ENCODE results near the gene GLUL. TPM values are rescaled to one million over a fixed set of nuclear protein-coding genes. Genes with fewer than 3 reads are reported as not detected.
A peak's percentile ranks its signal among the peaks of the same experiment; 100 is the strongest.

Gene GLUL
- total RNA-seq, 2 donors from 2014 or later: 621 to 1,699 TPM

- no peaks in the 10 kb centered on the region for H3K36me3 ChIP-seq (replicated peaks in 1 of 2; ENCODE audit: insufficient read depth in 1 of 2, low read depth in 2 of 2)
- no peaks in the 10 kb centered on the region for H3K9me3 ChIP-seq
- intact Hi-C loops (cut with DNase I): no loop called here
- ATAC-seq (no peak), DNase-seq (peak in 1 of 4 donors; percentile 7)
- no peaks in the 10 kb centered on the region for H3K4me1 ChIP-seq
- TF ChIP-seq POLR2A (IDR thresholded peaks at IDR 0.05): no peak
- TF ChIP-seq, protein P1, sequence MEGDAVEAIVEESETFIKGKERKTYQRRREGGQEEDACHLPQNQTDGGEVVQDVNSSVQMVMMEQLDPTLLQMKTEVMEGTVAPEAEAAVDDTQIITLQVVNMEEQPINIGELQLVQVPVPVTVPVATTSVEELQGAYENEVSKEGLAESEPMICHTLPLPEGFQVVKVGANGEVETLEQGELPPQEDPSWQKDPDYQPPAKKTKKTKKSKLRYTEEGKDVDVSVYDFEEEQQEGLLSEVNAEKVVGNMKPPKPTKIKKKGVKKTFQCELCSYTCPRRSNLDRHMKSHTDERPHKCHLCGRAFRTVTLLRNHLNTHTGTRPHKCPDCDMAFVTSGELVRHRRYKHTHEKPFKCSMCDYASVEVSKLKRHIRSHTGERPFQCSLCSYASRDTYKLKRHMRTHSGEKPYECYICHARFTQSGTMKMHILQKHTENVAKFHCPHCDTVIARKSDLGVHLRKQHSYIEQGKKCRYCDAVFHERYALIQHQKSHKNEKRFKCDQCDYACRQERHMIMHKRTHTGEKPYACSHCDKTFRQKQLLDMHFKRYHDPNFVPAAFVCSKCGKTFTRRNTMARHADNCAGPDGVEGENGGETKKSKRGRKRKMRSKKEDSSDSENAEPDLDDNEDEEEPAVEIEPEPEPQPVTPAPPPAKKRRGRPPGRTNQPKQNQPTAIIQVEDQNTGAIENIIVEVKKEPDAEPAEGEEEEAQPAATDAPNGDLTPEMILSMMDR (IDR thresholded peaks at IDR 0.05): no peak
- WGBS, 2 donors: 73 to 90% methylated on average over 10 of the region's 10 CpGs
- no peak overlapping the region for H3K27ac ChIP-seq
- H3K4me3 ChIP-seq: no peak overlapping the region
- no peaks in the 10 kb centered on the region for H3K27me3 ChIP-seq
These were observed 51.1 kb downstream of the GLUL start for GRCh38 chr1:182340233-182341058.

DNA sequence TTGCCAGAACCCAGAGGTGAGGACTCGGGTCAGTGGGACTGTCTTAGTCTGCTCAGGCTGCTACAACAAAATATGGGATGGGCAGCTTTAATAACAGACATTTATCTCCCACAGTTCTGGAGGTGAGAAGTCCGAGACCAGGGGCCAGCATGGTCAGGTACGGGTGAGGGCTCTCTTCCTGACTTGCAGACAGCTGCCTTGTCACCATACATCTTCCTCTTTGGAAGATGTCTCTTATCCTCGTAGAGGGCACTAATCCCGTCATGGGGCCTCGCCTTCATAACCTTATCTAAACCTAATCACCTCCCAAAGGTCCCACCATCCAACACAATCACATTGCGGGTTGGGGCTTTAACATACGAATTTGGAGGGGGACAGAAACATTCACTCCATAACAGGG is 51.9 kb downstream of the GLUL start:
- 92 to 93% methylated on average over 8 of the region's 8 CpGs for WGBS, 2 donors
- TF ChIP-seq POLR2A (IDR thresholded peaks at IDR 0.05): no peak
- TF ChIP-seq, protein P1 (IDR thresholded peaks at IDR 0.05): no peak
- no peak overlapping the region for H3K4me3 ChIP-seq
- DNase-seq (no peak), ATAC-seq (no peak)
- intact Hi-C loops (cut with DNase I): no loop called here
- no peak overlapping the region for H3K27ac ChIP-seq
- H3K4me1 ChIP-seq: no peaks in the 10 kb centered on the region
- no peaks in the 10 kb centered on the region for H3K9me3 ChIP-seq
- no peaks in the 10 kb centered on the region for H3K36me3 ChIP-seq (replicated peaks in 1 of 2; ENCODE audit: insufficient read depth in 1 of 2, low read depth in 2 of 2)
- no peaks in the 10 kb centered on the region for H3K27me3 ChIP-seq

DNA sequence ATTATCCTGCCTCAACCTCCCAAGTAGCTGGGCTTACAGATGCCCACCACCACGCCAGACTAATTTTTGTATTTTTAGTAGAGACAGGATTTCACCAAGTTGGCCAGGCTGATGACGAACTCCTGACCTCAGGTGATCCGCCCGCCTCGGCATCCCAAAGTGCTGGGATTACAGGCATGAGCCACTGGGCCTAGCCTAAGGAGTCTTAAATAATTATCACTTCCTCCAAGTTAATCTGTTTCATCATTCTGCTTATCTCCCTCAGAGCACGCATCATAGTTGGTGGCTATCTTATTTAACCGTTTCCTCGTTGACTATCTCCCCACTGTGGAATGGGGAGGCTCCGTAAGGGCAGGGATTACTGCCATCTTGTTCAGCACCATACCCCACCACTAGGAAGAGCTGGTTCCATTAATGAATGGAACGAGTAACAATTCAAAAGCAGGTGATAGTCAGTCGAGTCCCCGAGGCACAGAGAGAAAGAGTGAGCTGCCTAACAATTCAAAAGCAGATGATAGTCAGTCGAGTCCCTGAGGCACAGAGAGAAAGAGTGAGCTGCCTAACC is 52.7 kb downstream of the GLUL start:
- Histone ChIP-seq H3K36me3 (replicated peaks in 1 of 2; ENCODE audit: insufficient read depth in 1 of 2, low read depth in 2 of 2) (no peaks in the 10 kb centered on the region), H3K4me1 (no peaks in the 10 kb centered on the region), H3K9me3 (no peaks in the 10 kb centered on the region), H3K4me3 (no peak overlapping the region), H3K27ac (no peak overlapping the region), H3K27me3 (no peaks in the 10 kb centered on the region)
- TF ChIP-seq, protein P1 (IDR thresholded peaks at IDR 0.05): no peak
- no peak for TF ChIP-seq POLR2A (IDR thresholded peaks at IDR 0.05)
- no peak for DNase-seq
- 87 to 90% methylated on average over 13 of the region's 13 CpGs for WGBS, 2 donors
- intact Hi-C loops (cut with DNase I): no loop called here
- ATAC-seq: no peak

DNA sequence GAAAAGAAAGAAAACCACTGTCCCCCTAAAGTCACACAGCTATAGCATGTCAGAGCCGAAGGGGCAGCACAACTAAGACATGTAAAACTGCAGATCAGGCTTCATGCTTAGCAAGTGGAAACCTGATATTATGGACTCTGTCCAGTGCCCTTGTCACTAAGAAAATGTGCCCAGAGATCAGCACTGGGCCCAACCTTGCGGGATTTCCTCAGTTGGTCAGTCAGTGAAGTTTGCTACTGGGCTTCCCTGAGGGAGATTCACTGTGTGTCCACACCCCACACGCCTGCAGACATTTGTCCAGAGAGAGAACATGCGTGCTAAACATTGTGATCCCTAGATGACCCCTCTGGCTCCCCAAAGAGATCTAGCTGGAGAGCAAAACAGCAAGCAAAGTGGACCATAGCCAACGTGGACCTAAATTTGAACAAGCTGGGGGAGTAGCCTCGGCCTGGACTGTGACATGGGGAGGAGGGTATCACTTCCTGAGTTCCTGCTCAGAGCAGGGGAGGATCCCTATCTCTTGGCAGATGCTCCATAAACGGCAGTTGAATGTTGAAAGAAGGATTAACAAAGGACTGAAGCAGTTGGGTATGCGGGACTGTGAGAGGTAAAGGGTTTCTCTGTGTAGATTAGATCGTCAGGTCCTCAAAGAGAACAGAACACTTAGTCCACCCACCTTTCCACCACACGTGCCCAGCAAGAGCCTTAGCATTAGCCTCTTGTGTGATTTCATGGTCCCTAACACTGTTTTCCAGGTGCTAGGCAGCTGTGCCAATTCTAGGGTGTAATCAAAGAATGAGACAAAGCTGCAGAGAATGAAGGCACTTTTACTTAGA is 53.6 kb downstream of the GLUL start:
- DNase-seq: peak in 3 of 4 donors; percentile 14 to 30 (median 19)

More for the DNA sequence above, 53.6 kb downstream of the GLUL start:
- no peak for TF ChIP-seq POLR2A (IDR thresholded peaks at IDR 0.05)
- TF ChIP-seq, protein P1 (IDR thresholded peaks at IDR 0.05): no peak
- no peak for ATAC-seq
- Histone ChIP-seq H3K4me1 (no peaks in the 10 kb centered on the region), H3K4me3 (no peak overlapping the region), H3K9me3 (no peaks in the 10 kb centered on the region), H3K27me3 (no peaks in the 10 kb centered on the region), H3K27ac (no peak overlapping the region), H3K36me3 (replicated peaks in 1 of 2; ENCODE audit: insufficient read depth in 1 of 2, low read depth in 2 of 2) (no peaks in the 10 kb centered on the region)
- intact Hi-C loops (cut with DNase I): no loop called here
- 73 to 75% methylated on average over 9 to 10 of the region's 10 CpGs for WGBS, 2 donors
